ENCODE results near the gene INSM2.

DNA sequence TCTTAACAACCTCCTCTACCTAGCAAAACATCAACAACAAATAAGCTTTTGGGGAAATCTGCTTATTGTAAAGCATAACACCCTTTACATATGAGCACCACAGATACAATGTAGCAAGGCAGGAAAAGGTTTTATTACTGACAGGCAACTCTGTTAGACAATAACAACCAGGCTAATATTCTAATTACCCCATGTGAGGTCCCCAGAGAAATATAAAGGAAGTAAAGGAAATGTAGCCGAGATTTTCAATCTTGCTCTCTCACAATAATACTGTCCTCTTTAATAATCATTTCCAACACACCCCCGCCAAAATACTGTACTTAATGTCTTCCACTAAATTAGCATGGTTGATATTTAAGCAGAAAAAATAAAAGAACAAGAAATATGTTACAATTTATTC, 14.0 kb upstream of the INSM2 start:
- TF ChIP-seq GATA2 (IDR thresholded peaks at IDR 0.05; ENCODE audit: low read depth, low read length) (no peak), GATA3 (IDR thresholded peaks at IDR 0.05; ENCODE audit: low read depth, low read length) (no peak)

Measured in SH-SY5Y (cell line).